A549 (cell line): ENCODE results near the gene FIGN.

ENCODE experiments used
- CTCF ChIP-seq: fragments of >200 bp; sonication (Bioruptor Twin); formaldehyde crosslinking; IDR thresholded peaks from 3 replicates; pipeline ENCODE4 v1.5.1; 2016
- ELK1 ChIP-seq: fragments of 150-350 bp; IDR thresholded peaks from 2 replicates; pipeline ENCODE4 v1.6.1; 2014; ENCODE audit warnings: low read depth, mild to moderate bottlenecking, low read length
- EP300 ChIP-seq, 2 experiments: fragments of >200 bp; sonication (Bioruptor Twin); formaldehyde crosslinking; IDR thresholded peaks; 2 replicates in 1 of 2; 3 replicates in 1 of 2; pipeline ENCODE4 v1.6.1; 2016 to 2017
- FOSL2 ChIP-seq, 2 experiments: fragments of 450-650 bp in 1 of 2; fragments of >200 bp in 1 of 2; sonication (Bioruptor Twin) in 1 of 2; formaldehyde crosslinking; IDR thresholded peaks; 2 replicates each; pipeline versions ENCODE4 v1.5.0 to v1.6.1; 2016 to 2020; ENCODE audit warnings: mild to moderate bottlenecking in 1 of 2, moderate library complexity in 1 of 2
- HDAC2 ChIP-seq: fragments of 200-600 bp; sonication (generic); IDR thresholded peaks from 2 replicates; pipeline ENCODE4 v1.6.1; 2016
- HOXA7 ChIP-seq: fragments of 250-450 bp; sonication (Bioruptor Pico); IDR thresholded peaks from 2 replicates; pipeline ENCODE4 v1.5.0; 2020; ENCODE audit warnings: mild to moderate bottlenecking, moderate library complexity
- NPAS2 ChIP-seq: fragments of 250-450 bp; sonication (Bioruptor Pico); IDR thresholded peaks from 2 replicates; pipeline ENCODE4 v1.8.0; 2022; ENCODE audit warnings: mild to moderate bottlenecking, moderate library complexity, borderline replicate concordance
- NR3C1 ChIP-seq: fragments of >200 bp; sonication (Bioruptor Twin); formaldehyde crosslinking; IDR thresholded peaks from 3 replicates; pipeline ENCODE4 v1.6.1; 2017
- PHF8 ChIP-seq: fragments of 200-600 bp; sonication (generic); IDR thresholded peaks from 2 replicates; pipeline ENCODE4 v1.6.1; 2016; ENCODE audit warnings: low read depth, mild to moderate bottlenecking, antibody characterized with exemption, moderate library complexity, borderline replicate concordance
- POLR2A ChIP-seq: IDR thresholded peaks from 2 replicates; pipeline ENCODE4 v1.6.1; 2012; ENCODE audit warnings: mild to moderate bottlenecking, low read length
- RCOR1 ChIP-seq: fragments of 150-350 bp; IDR thresholded peaks from 2 replicates; pipeline ENCODE4 v1.6.1; 2014; ENCODE audit warnings: antibody characterized with exemption, low read length, low read depth
- REST ChIP-seq: fragments of 200-600 bp; sonication (generic); IDR thresholded peaks from 2 replicates; pipeline ENCODE4 v1.6.1; 2016; ENCODE audit warnings: antibody characterized with exemption, mild to moderate bottlenecking, moderate library complexity
- RFX5 ChIP-seq: fragments of 450-650 bp; IDR thresholded peaks from 2 replicates; pipeline ENCODE4 v1.7.1; 2014; ENCODE audit warnings: antibody characterized with exemption, mild to moderate bottlenecking, moderate library complexity
- USF2 ChIP-seq: fragments of 450-650 bp; IDR thresholded peaks from 2 replicates; pipeline ENCODE4 v1.6.1; 2014; ENCODE audit warnings: antibody characterized with exemption

- TF ChIP-seq POLR2A (no peak), HOXA7 (CRISPR knock-in tag) (no peak), CTCF (no peak), NPAS2 (CRISPR knock-in tag) (no peak), NR3C1 (no peak), EP300 (IDR thresholded peaks at IDR 0.05) (no peak), ELK1 (no peak), FOSL2 (IDR thresholded peaks at IDR 0.05) (no peak), FOSL2 (CRISPR knock-in tag; IDR thresholded peaks at IDR 0.05) (no peak), HDAC2 (no peak), RFX5 (no peak), PHF8 (no peak), RCOR1 (no peak), REST (no peak), USF2 (no peak)
Observed at GRCh38 chr2:163641986-163642385, 93.8 kb downstream of the FIGN start.
